Measurements from ENCODE around the gene PHACTR1. TPM values are rescaled to one million over a fixed set of nuclear protein-coding genes. Genes with fewer than 3 reads are reported as not detected.

PHACTR1 gene
- total and polyA plus RNA-seq, 4 donors, result 0.31 to 1.5 (median 0.79) TPM

GRCh38 chr6:13205106-13205505 is 488.5 kb downstream of the PHACTR1 start:
- Histone ChIP-seq H3K27ac (ENCODE audit: low read depth in 1 of 2, low read length in 2 of 2) (no peak overlapping the region), H3K36me3 (ENCODE audit: control insufficient read depth in 4 of 4, insufficient read depth in 3 of 4, low read depth in 1 of 4, low read length in 3 of 4) (no peaks in the 10 kb centered on the region), H3K4me3 (ENCODE audit: low read depth in 1 of 3, low read length in 3 of 3) (no peak overlapping the region), H3K9me3 (ENCODE audit: control insufficient read depth in 4 of 4, low read length in 3 of 4) (no peaks in the 10 kb centered on the region), H3K9ac (ENCODE audit: low read depth in 1 of 2, low read length in 2 of 2) (no peak overlapping the region), H3K4me1 (ENCODE audit: control insufficient read depth in 4 of 4, insufficient read depth in 4 of 4, low read length in 3 of 4) (no peaks in the 10 kb centered on the region), H3K27me3 (ENCODE audit: control insufficient read depth in 4 of 4, insufficient read depth in 4 of 4, low read length in 3 of 4) (no peaks in the 10 kb centered on the region)
- TF ChIP-seq, protein P1, sequence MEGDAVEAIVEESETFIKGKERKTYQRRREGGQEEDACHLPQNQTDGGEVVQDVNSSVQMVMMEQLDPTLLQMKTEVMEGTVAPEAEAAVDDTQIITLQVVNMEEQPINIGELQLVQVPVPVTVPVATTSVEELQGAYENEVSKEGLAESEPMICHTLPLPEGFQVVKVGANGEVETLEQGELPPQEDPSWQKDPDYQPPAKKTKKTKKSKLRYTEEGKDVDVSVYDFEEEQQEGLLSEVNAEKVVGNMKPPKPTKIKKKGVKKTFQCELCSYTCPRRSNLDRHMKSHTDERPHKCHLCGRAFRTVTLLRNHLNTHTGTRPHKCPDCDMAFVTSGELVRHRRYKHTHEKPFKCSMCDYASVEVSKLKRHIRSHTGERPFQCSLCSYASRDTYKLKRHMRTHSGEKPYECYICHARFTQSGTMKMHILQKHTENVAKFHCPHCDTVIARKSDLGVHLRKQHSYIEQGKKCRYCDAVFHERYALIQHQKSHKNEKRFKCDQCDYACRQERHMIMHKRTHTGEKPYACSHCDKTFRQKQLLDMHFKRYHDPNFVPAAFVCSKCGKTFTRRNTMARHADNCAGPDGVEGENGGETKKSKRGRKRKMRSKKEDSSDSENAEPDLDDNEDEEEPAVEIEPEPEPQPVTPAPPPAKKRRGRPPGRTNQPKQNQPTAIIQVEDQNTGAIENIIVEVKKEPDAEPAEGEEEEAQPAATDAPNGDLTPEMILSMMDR (IDR thresholded peaks at IDR 0.05; ENCODE audit: low read depth, low read length, missing input control), result no peak
- TF ChIP-seq FOXA2 (IDR thresholded peaks at IDR 0.05), result no peak
- no peak for TF ChIP-seq EGR1 (IDR thresholded peaks at IDR 0.05; ENCODE audit: low read depth in 2 of 2)
- no peak for TF ChIP-seq NR2F2 (IDR thresholded peaks at IDR 0.05)
- no peak for TF ChIP-seq RAD21 (IDR thresholded peaks at IDR 0.05)
- TF ChIP-seq RXRA (IDR thresholded peaks at IDR 0.05), result no peak
- no peak for TF ChIP-seq REST (IDR thresholded peaks at IDR 0.05)
- TF ChIP-seq, protein P2, sequence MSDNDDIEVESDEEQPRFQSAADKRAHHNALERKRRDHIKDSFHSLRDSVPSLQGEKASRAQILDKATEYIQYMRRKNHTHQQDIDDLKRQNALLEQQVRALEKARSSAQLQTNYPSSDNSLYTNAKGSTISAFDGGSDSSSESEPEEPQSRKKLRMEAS (IDR thresholded peaks at IDR 0.05), result no peak
- no peak for TF ChIP-seq FOXA1 (IDR thresholded peaks at IDR 0.05)
- TF ChIP-seq ATF3 (IDR thresholded peaks at IDR 0.05), result no peak
- TF ChIP-seq HNF4A (conservative IDR thresholded peaks at IDR 0.05), result no peak
- TF ChIP-seq YY1 (IDR thresholded peaks at IDR 0.05), result no peak
- no peak for TF ChIP-seq JUND (IDR thresholded peaks at IDR 0.05)
- no peak for TF ChIP-seq GABPA (IDR thresholded peaks at IDR 0.05 in 1 of 2, conservative IDR thresholded peaks at IDR 0.05 in 1 of 2)
- TF ChIP-seq, protein P3, sequence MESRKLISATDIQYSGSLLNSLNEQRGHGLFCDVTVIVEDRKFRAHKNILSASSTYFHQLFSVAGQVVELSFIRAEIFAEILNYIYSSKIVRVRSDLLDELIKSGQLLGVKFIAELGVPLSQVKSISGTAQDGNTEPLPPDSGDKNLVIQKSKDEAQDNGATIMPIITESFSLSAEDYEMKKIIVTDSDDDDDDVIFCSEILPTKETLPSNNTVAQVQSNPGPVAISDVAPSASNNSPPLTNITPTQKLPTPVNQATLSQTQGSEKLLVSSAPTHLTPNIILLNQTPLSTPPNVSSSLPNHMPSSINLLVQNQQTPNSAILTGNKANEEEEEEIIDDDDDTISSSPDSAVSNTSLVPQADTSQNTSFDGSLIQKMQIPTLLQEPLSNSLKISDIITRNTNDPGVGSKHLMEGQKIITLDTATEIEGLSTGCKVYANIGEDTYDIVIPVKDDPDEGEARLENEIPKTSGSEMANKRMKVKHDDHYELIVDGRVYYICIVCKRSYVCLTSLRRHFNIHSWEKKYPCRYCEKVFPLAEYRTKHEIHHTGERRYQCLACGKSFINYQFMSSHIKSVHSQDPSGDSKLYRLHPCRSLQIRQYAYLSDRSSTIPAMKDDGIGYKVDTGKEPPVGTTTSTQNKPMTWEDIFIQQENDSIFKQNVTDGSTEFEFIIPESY (IDR thresholded peaks at IDR 0.05), result no peak
- no peak for TF ChIP-seq TAF1 (conservative IDR thresholded peaks at IDR 0.05)
- no peak for TF ChIP-seq HNF4G (IDR thresholded peaks at IDR 0.05)
- no peak for TF ChIP-seq SP1 (IDR thresholded peaks at IDR 0.05)
- no peak for DNase-seq (ENCODE audit: low spot score)
- 93% methylated on average over 6 of the region's 6 CpGs for WGBS

Data from liver (tissue), 9 donors.